Measurements from ENCODE around the gene KRTAP1-1. TPM values are rescaled to one million over a fixed set of nuclear protein-coding genes. Genes with fewer than 3 reads are reported as not detected.

The KRTAP1-1 gene
- total and polyA plus RNA-seq, 2 experiments from 2014 or later: not detected

DNA sequence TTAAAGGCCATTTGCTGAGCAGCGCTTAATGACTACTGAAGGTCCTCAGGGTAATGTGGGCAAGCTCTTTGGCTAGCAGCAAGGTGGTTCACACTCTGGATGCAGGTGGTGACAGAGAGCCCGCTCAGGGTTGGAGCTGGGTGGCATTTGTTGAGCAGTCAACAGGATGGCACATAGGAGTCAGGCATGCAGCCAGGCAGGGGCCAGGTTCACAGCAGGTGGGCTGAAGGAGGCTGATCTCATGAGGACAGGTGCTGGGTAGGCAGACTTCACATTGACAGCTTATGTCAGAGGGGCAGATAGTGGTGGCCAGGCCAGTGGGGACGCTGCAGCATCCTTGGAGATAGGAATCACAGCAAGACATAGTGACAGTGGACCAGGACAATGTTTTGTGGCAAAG lies 36.9 kb downstream of the KRTAP1-1 start (continued):
- TF ChIP-seq, protein P1, sequence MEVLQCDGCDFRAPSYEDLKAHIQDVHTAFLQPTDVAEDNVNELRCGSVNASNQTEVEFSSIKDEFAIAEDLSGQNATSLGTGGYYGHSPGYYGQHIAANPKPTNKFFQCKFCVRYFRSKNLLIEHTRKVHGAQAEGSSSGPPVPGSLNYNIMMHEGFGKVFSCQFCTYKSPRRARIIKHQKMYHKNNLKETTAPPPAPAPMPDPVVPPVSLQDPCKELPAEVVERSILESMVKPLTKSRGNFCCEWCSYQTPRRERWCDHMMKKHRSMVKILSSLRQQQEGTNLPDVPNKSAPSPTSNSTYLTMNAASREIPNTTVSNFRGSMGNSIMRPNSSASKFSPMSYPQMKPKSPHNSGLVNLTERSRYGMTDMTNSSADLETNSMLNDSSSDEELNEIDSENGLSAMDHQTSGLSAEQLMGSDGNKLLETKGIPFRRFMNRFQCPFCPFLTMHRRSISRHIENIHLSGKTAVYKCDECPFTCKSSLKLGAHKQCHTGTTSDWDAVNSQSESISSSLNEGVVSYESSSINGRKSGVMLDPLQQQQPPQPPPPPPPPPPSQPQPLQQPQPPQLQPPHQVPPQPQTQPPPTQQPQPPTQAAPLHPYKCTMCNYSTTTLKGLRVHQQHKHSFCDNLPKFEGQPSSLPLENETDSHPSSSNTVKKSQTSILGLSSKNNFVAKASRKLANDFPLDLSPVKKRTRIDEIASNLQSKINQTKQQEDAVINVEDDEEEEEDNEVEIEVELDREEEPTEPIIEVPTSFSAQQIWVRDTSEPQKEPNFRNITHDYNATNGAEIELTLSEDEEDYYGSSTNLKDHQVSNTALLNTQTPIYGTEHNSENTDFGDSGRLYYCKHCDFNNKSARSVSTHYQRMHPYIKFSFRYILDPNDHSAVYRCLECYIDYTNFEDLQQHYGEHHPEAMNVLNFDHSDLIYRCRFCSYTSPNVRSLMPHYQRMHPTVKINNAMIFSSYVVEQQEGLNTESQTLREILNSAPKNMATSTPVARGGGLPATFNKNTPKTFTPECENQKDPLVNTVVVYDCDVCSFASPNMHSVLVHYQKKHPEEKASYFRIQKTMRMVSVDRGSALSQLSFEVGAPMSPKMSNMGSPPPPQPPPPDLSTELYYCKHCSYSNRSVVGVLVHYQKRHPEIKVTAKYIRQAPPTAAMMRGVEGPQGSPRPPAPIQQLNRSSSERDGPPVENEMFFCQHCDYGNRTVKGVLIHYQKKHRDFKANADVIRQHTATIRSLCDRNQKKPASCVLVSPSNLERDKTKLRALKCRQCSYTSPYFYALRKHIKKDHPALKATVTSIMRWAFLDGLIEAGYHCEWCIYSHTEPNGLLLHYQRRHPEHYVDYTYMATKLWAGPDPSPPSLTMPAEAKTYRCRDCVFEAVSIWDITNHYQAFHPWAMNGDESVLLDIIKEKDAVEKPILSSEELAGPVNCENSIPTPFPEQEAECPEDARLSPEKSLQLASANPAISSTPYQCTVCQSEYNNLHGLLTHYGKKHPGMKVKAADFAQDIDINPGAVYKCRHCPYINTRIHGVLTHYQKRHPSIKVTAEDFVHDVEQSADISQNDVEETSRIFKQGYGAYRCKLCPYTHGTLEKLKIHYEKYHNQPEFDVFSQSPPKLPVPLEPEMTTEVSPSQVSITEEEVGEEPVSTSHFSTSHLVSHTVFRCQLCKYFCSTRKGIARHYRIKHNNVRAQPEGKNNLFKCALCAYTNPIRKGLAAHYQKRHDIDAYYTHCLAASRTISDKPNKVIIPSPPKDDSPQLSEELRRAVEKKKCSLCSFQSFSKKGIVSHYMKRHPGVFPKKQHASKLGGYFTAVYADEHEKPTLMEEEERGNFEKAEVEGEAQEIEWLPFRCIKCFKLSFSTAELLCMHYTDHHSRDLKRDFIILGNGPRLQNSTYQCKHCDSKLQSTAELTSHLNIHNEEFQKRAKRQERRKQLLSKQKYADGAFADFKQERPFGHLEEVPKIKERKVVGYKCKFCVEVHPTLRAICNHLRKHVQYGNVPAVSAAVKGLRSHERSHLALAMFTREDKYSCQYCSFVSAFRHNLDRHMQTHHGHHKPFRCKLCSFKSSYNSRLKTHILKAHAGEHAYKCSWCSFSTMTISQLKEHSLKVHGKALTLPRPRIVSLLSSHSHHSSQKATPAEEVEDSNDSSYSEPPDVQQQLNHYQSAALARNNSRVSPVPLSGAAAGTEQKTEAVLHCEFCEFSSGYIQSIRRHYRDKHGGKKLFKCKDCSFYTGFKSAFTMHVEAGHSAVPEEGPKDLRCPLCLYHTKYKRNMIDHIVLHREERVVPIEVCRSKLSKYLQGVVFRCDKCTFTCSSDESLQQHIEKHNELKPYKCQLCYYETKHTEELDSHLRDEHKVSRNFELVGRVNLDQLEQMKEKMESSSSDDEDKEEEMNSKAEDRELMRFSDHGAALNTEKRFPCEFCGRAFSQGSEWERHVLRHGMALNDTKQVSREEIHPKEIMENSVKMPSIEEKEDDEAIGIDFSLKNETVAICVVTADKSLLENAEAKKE (CRISPR knock-in tag; IDR thresholded peaks at IDR 0.05): no peak
- no peak for TF ChIP-seq NANOG (IDR thresholded peaks at IDR 0.05; ENCODE audit: borderline replicate concordance)
- TF ChIP-seq, protein P2, sequence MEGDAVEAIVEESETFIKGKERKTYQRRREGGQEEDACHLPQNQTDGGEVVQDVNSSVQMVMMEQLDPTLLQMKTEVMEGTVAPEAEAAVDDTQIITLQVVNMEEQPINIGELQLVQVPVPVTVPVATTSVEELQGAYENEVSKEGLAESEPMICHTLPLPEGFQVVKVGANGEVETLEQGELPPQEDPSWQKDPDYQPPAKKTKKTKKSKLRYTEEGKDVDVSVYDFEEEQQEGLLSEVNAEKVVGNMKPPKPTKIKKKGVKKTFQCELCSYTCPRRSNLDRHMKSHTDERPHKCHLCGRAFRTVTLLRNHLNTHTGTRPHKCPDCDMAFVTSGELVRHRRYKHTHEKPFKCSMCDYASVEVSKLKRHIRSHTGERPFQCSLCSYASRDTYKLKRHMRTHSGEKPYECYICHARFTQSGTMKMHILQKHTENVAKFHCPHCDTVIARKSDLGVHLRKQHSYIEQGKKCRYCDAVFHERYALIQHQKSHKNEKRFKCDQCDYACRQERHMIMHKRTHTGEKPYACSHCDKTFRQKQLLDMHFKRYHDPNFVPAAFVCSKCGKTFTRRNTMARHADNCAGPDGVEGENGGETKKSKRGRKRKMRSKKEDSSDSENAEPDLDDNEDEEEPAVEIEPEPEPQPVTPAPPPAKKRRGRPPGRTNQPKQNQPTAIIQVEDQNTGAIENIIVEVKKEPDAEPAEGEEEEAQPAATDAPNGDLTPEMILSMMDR (conservative IDR thresholded peaks at IDR 0.05; ENCODE audit: low read depth in 2 of 2): no peak
- TF ChIP-seq POLR2AphosphoS5 (IDR thresholded peaks at IDR 0.05; ENCODE audit: low read depth): no peak
- TF ChIP-seq STAT1 (IDR thresholded peaks at IDR 0.05; ENCODE audit: unreplicated experiment): no peak
- TF ChIP-seq, protein P3, sequence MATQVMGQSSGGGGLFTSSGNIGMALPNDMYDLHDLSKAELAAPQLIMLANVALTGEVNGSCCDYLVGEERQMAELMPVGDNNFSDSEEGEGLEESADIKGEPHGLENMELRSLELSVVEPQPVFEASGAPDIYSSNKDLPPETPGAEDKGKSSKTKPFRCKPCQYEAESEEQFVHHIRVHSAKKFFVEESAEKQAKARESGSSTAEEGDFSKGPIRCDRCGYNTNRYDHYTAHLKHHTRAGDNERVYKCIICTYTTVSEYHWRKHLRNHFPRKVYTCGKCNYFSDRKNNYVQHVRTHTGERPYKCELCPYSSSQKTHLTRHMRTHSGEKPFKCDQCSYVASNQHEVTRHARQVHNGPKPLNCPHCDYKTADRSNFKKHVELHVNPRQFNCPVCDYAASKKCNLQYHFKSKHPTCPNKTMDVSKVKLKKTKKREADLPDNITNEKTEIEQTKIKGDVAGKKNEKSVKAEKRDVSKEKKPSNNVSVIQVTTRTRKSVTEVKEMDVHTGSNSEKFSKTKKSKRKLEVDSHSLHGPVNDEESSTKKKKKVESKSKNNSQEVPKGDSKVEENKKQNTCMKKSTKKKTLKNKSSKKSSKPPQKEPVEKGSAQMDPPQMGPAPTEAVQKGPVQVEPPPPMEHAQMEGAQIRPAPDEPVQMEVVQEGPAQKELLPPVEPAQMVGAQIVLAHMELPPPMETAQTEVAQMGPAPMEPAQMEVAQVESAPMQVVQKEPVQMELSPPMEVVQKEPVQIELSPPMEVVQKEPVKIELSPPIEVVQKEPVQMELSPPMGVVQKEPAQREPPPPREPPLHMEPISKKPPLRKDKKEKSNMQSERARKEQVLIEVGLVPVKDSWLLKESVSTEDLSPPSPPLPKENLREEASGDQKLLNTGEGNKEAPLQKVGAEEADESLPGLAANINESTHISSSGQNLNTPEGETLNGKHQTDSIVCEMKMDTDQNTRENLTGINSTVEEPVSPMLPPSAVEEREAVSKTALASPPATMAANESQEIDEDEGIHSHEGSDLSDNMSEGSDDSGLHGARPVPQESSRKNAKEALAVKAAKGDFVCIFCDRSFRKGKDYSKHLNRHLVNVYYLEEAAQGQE (IDR thresholded peaks at IDR 0.05; ENCODE audit: unreplicated experiment): no peak

Data from GM23338 (cell line).